Activated gamma-delta T cell treated with anti-CD3 and anti-CD28 coated beads, Interleukin-2, amount 50 U/mL, for 16 hours (primary cell): Measurements from ENCODE around the gene KCTD16.

ENCODE experiments used
- DNase-seq: peaks from one replicate; pipeline ENCODE4 v3.0.0-alpha.2; 2020; ENCODE audit warnings: low read depth

The KCTD16 gene

DNA sequence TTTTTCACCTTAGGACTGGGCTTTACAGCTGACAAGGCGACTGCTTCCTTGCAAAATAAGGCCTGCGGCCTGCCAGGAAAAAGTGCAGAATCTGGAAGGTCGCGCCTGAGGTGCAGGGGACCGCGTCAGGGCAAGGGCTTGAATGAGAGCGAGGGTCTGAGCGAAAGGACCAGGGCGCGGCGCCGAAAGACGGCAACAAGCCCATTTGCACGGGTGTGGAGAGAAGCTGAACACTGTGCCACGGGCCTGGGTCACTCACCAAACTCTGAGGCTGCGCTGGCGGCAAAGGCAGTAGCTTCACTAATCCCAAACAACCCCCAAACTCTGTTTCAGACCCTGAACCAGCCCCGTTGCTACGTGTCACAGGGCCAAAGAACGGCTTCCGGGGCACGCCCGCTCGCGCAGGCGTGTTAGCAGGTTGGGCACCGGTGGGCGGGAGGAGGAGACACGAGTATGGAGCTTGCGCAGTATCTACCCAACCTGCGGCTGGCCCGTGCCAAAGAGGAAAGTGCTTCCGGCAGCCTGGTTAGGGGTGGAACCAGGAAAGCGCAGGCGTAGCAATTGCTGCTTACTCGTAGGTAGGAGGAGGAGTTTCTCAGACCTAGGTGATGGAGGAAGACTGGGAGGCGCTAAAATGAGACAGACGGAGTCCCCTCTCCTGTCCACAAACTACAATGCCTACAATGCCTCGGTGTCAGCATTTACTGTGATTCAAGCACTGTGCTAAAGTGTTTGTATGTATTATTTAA is at the start of gene KCTD16, which contains the start of gene YIPF5:
TSS of gene KCTD16 (plus strand) at position 598 of the 749 bp plus-strand sequence.
TSS of gene YIPF5 (minus strand) at position 384 of the 749 bp plus-strand sequence. CDS start 704 bp downstream, outside the sequence.
- DNase-seq = peak; percentile 96

DNA sequence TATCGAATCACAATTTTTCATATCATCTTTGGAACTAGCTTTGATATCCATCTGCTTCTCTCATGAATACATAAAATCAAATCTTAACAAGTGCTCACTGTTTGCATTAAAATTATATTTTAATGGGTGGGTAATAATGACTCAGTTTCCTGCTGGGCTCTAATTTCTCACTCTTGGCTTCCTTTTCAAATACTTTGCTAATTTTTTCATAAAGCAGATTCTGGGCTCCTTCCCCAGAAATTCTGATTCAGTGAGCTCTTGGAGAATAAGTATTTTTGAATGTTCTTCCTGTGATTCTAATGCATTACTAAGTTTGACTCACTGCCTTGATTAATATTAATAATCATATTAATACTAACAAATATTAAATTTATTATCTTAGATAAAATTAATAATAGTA is 49.1 kb upstream of the KCTD16 start:
- DNase-seq = no peak

DNA sequence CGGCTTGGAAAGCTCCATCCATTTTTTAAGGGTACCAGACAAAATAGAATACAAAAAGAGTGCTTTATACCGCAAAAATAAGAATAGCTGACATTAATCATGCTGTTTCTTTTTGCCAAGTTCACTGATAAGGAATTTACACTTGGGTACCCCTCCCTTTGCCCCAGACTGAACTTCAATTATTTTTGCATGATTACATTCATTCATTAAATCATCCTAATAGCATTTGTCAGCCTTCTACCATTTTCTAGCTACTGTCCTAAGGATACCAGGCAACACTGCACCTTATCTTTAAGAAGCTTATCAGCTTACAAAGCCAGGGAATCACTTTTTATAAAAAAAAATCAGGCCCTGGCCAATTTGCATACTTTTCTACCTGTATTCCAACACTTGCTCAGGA is 48.6 kb upstream of the KCTD16 start:
- DNase-seq = no peak

DNA sequence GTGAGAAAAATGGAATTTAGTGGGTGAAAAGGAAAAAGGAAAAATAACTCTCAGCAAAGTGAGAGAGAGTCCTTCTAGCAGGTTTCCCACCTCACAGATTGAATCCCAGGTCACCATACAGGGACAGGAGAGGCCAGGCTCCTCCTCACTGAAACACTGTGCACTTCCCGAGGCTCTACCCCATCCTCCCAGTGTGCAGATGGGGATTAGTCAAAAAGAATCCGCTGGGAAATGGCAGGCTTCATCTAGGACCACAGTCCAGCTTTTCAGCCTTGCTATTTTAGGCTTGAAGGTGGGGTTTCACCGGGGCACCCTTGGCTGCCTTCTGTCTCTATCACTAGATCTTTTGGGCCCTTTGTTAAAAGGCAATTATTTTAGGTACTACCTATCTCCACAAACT is 48.0 kb upstream of the KCTD16 start:
- no peak for DNase-seq

DNA sequence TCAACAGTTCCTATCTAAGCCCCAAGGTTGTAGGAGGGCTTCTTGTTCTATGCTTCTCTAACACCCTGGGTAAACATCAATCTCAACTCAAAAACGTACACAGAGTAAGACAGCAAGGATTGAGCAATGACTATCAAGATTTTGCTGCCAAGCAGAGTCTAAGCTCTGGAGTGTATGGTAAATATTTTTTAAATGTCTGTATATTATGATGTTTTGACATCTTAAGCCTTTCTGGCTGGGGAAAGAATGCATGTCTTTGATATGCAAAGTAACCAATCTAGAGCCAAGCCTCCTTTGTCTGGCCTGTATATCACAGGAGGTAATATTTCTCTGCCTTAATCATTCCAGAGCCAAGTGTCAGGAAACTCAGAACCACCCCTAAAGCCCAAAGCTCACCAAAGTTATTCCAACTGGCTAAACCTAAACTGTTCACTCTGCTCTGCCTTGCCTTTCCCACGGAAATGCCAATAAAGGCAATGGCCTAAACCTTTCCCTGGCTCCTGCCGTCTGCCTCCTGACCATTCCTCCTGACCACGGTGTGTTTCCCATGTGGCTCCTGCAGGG is 45.4 kb upstream of the KCTD16 start:
- no peak for DNase-seq

DNA sequence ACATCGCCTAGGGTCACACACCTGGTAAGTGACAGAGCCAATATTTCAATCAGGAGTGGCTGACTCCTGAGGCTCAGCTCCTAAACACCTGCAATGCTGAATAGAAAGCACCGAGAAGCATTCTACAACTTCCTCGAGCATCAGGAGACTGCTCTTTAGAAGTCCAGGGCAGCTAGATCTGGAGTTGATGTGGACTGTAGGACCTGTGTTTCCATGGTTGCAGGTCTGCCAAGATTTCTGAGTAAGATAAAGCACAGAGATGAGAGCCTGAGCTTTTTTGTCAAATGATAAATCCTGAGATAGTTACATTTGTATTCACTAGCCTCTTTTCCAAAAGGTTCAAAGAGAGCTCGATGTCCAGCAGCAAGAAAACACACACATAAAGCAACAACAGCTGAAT is 44.0 kb upstream of the KCTD16 start:
- DNase-seq = no peak

DNA sequence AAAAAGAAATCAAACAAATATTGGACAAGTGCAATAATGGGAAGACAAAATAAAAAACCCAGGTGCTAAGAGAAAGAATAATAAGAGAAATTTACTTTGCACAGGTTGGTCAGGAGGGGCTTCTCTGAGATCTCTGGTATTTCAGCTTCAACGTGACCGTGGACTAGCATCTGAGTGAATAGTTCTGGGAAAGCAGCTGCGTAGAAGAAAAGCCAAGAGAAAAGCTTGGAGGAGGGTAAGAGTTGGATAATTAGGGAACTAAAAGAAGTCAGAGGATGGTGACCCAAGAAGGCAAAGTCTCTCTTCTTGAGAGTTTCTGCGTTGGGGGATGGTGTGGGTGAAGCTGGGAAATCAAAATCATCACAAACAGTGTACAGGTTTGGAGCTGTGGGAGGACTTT is 41.8 kb upstream of the KCTD16 start:
- DNase-seq = no peak

DNA sequence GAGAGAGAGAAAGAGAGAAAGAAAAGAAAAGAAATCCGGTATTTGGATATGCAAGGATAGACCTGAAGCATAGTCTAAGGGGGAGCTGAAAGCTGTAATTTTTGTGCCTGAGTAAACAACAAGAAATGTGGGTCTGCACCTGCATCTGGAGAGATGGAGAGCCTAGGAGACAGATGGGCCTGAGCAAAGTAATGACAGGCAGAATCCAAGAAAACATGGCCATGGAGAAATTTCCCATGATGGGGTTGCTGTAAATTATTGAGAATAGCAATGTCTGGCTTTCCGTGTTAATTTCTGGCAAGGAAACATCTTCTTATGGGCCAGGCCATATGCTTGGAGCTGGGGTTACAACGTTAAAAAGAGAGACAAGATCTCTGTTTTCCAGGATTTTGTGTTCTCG is 40.4 kb upstream of the KCTD16 start:
- no peak for DNase-seq

DNA sequence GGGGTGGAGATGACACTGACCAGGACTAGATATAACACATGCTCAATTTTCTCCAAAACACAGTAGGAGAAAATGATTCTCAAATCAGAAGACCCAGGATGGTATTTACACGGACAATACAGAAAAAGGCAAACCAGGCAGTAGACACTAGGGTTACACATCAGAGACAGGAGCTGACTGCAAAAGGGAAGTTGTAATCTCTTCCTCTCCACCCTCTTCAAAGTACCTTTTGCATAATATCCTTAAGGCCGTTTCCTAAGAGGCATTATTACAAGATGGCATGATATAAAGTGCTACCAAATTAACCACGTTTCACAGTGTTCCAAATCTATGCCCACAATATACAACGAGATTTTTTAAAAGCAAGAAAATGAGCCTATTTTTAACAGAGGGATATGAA is 39.4 kb upstream of the KCTD16 start:
- DNase-seq = no peak

DNA sequence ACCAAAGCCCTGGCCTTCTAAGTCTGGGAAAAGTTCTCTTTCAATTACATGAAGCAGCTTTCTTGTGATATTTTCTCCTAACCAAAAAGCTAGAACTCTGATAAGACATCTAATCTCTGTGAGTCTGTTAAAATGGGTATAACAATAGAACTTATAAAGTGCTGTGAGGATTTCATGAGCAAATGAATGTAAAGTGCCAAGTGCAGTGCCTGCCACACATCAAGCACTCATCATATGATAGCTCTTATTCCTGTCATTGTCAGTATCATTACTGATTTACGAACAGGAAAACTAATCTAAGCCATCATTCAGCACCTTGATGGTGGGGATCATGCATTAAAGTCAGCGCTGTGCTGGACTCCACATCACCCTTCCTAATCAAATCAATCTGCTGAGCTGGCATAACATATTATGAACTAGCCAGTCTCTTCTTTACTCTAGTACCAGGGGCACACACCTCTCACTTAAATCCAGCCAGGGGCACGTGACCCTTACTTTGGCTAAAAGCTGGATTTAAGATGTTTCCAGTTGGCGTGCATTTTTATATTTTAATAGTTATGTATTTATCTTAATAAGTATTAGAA is 37.5 kb upstream of the KCTD16 start:
- DNase-seq = no peak

DNA sequence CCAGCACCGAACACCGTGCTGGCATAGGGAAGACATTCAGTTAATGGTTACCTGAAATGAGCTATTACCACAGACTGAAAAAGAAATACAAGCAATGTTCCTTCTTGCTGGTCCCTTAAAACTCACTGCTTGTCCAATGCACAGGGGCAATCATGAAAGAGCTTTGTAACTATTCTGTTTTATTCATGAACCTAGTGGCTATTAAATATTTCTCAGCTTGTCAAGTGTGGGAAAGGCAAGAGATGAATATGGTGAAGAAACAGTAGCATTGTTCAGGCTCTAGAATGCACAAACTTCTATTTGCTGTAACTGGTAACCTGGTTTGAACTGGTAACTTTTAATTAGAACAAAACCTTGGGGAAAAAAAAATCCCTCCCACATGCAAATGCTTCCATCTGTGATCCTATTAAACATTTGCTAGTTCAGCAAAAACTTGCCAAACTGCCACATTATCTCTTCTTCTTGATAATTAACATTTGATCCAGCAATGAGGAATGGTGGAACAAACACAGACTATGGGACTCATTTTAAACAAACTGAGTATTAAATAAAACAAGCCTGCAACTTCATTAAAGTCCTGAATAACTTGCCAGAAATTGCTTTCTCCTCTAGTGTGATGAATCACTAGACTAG is 36.4 kb upstream of the KCTD16 start:
- no peak for DNase-seq

DNA sequence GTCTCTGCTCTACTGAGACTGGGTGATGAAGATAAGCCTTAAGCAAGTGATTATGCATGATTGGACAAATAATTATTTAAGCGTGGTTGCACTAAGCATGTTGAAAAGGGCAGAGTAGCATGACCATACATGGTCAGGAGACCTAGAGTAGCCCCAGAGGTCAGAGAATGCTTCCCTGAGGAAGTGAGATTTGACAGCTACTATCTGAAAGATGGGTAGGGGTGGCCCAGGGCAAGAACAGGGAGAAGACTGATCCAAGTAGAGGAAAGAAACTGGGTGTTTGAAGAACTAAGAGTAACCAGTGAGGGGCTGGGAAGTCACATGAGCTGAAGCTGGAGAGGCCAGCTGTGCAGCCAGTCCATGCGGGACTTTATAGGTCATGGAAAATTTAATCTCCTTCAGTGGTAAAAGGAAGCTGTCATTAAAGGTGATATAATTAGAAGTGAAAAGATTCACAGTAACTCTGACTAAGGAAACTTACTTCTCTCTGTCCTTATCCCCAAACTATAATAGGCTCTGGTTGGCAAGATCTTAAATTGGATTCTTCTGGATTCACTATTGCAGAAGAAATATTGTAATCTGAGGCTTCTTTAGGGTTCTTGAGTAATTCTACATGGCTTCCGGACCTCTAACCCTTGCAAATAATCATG is 35.4 kb upstream of the KCTD16 start:
- DNase-seq = no peak

DNA sequence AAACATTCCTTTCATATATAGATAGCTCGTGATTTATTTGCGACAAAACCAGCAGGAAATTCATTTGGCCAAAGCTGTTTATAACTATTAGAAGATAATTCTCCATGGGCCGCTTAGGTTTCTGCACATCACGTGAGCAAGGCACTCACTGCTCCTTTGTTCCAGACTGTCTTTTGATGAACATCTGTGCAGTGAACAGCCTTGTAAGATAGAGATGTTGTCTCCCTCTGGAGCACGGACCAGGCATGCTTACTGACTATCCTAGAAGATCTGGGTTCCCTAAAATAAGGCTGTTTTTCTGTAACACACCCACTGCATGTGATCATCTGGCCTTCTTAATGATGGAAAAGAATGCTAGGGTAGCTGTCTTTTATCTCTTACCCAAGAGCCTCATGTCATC is 31.1 kb upstream of the KCTD16 start:
- no peak for DNase-seq

DNA sequence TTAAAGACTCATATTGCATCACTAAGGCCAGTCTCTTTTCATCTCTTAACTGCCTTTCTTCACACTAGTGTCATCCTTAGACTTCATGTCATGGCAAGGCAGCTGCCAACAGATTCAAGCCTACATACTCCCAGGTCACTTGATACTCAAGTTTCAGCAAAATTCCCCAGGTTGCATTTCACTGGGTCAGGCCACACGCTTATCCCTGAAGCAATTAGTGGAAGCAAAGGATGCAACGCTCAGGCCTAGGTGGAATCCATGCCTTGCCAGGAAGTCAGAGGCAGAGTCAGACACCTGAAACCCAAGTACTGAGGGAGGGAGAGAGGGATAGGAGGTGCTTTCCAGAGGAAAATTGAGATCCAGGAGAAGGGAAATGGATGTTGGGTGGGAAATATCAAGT is 29.1 kb upstream of the KCTD16 start:
- DNase-seq = no peak

DNA sequence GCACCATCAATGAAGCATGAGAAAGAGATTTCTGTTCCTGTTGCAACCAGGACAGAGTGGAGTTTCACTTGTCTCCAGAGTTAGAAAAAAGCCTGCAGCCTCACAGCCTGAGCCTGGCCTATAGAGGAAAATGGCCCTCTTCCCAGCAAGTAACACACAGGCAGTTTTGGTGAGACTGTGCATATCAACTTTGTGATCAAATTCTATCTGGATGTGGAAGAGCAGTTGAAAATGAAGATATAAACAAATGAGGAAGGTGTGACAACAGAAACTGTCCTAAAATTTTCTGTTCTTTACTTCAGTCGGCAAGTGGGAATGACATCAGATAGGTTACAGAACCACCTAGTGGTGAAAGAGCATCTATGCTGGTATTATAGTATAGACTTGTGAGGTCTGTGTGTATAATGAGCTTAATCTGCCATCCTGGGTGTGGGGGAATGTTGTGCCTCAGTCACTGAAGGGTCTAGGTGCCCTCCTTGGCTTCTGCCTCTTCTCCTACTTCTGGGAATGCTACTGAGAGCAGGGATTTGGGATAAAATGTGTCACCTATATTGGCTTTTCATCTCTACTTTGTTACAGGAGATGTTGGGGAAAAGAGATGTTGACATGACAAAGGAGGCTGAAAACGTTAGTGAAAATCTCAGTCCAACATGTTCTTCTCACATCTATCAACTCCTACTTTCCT is 28.4 kb upstream of the KCTD16 start:
- no peak for DNase-seq

DNA sequence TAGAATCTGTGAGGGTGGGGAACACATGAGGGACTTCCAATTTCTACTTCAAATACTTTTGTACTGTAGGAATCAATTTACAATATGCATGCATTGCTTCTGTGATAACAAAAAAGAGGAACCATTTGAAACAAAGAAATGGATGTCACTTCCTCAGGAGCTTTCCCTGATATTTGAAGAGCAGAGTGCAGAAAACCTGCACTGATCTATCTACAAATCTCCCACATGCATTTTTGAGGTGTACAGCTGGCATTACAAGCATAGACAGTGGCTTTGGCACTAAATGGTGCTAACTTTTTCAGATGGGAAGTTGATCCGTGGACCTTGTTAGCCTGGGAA is 27.9 kb upstream of the KCTD16 start:
- DNase-seq = no peak

DNA sequence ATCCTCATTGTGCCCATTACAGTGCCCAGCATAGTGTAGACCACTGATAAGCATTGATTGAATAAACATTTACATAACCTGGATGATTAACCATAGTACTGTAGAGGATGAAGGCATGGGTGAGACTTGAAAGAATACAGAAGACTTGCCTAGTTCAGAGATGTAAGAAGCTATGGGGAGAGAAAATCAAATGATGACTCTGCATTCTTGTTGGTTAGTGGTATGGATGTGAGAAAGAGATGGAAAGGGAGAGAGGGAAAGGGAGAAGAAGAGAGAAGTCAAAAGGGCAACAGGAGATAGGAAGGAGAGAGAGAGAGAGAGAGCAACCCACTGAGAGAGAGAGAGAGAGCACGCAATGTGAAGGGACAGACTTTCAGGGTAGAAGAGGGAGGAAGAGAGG is 27.0 kb upstream of the KCTD16 start:
- no peak for DNase-seq

DNA sequence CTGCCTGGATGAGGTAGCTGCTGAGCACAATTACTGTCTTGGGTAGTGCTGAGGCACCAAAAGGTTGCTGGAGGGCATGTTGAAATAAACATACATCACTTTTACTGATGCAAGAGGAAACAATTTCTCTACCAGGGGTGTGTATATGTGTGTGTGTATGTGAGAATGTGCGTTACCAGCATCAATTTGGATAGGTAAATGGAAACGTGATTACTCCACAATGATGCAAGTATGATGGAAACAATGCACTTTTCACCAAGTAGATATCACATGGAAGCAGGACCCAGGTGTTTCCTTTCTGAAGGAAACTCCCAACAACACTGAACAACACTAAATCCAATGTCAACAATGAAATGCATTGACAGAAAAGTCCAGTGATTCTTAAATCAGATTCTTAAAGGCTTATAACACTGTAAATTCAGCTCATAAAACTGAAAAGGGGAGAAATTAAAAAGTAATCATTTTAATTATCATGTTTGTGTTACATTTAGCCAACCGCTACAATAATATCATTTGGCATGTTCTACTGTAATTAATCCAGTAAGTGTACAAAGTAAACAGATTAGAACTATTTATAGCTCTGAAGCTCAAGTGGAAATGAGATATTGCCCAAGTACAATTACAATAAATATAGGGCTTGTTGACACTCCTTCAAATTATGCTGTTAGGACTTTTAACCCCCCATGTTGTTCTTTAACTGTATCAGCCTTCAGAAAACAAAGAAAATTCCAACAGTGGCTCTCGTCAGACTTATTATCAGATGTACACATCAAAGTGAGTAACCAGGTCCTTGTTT is 25.5 kb upstream of the KCTD16 start:
- no peak for DNase-seq

DNA sequence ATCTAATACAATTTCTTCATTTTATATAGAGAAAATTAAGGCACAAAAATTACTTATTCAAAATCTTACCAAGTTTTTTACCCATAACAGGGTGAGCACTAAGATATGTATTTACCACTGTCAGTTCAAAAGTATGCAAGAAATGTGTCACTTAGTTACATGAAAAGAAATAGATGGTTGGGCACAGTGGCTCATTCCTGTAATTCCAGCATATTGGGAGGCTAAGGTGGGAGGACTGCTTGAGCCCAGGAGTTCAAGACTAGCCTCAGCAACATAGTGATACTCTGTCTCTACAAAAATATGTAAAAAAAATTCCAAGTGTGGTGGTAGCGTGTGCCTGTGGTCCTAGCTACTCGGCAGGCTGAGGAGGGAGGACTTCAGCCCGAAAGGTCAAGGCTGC is 19.6 kb upstream of the KCTD16 start:
- no peak for DNase-seq

DNA sequence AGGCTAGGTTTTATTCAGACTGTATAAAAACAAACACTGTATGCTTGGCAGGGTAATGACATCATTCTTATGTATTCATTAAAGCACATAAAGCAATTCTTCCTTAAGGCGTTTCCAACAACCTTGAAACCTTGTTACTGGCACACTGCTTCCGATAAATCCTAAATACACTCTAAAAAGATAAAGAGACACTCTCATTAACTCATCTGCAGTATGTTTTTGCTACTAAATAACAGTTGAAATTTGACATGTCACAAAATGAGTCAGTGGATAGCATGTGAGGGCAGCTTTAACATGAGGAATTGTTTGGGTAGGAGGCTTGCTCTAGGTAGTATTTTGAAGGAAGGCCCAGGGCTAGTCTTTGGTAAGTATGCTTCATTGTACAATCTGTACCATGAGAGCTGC is 13.9 kb upstream of the KCTD16 start:
- no peak for DNase-seq

DNA sequence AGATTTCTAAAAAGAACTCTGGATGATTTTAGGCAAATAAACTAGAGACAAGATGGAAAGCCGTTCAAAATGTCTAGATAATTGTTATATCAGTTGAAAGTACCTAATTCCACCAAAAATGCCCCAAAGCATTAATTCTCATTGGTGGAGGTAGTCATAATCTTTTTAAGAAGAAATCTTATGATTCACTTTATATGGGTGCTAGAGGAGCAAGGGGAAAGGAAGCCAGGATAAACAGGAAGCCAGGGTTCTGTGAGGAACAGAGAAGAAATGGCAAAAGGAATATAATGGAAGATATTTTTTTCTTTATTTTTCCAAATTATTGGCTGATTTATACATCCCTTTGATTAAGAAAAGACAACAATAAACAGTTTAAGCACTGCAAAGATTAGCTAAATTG is 8.0 kb upstream of the KCTD16 start:
- no peak for DNase-seq
